ENCODE results near the gene BMP8A. TPM values are rescaled to one million over a fixed set of nuclear protein-coding genes. Genes with fewer than 3 reads are reported as not detected.
"Not testable (repeated sequence)": the region's sequence is repeated elsewhere in the genome, so short reads cannot be mapped to it uniquely, and the experiment has no call there.

BMP8A gene
- total RNA-seq, 1 donor from 2014 or later: 0.29 TPM

DNA sequence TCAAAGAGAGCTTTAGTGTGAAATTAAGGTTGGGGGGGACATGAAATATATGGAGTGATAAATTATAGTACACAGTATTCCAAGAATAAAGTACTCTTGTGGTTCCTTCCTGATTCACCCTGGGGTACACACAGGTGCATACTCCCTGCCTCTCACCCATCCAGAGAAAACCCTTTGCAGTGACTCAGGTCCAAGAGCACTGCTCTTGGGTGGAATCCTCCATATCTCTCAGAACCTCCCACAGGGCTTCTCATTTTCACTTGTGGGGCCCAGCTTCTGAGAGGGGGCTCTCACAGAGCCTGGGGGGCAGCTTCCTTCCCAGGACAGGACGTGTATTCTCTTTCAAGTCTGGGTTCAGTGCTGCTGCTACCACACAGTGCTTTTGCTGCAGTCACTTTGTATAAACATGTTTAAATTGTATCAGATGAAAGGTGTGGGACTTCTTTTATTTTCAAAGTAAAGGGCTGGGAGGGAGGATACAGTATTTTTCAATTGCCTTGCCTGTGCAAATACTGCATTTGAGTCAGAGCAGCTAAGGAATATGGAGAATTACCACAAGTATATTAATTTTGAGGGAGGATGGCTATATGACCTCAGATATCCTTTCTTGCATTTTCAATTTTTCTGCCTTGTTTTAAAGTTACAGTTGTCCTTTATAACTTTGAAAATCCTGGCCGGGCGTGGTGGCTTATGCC is 24.9 kb upstream of the BMP8A start:
- no peak for ATAC-seq
- H3K27ac ChIP-seq: no peak overlapping the region
- H3K9me3 ChIP-seq: no peaks in the 10 kb centered on the region
- peaks cover 99% of the 10 kb centered on the region for H3K36me3 ChIP-seq
- H3K4me1 ChIP-seq: no peaks in the 10 kb centered on the region
- intact Hi-C loops (cut with DNase I): no loop called here
- no peaks in the 10 kb centered on the region for H3K27me3 ChIP-seq
- TF ChIP-seq, protein P1, sequence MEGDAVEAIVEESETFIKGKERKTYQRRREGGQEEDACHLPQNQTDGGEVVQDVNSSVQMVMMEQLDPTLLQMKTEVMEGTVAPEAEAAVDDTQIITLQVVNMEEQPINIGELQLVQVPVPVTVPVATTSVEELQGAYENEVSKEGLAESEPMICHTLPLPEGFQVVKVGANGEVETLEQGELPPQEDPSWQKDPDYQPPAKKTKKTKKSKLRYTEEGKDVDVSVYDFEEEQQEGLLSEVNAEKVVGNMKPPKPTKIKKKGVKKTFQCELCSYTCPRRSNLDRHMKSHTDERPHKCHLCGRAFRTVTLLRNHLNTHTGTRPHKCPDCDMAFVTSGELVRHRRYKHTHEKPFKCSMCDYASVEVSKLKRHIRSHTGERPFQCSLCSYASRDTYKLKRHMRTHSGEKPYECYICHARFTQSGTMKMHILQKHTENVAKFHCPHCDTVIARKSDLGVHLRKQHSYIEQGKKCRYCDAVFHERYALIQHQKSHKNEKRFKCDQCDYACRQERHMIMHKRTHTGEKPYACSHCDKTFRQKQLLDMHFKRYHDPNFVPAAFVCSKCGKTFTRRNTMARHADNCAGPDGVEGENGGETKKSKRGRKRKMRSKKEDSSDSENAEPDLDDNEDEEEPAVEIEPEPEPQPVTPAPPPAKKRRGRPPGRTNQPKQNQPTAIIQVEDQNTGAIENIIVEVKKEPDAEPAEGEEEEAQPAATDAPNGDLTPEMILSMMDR (IDR thresholded peaks at IDR 0.05): no peak
- no peak for DNase-seq
- H3K4me3 ChIP-seq: no peak overlapping the region

DNA sequence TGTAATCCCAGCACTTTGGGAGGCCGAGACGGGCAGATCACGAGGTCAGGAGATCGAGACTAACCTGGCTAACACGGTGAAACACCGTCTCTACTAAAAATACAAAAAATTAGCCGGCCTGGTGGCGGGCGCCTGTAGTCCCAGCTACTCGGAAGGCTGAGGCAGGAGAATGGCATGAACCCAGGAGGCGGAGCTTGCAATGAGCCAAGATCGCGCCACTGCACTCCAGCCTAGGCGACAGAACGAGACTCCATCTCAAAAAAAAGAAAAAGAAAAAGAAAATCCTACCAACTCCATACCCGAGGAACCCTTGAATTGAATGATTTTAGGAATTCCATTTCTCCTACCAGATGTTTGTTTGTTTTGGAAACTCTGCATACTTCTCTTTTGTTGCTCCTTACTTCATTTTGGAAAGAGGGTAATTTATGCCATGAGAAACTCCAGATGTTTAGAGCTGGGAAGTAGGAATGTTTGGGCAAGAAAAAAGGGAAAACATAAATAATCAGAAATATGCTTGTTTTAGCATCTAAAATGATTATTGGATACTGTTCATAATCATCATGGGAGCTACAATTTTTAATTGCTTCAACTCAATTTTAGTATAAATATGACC is 24.2 kb upstream of the BMP8A start:
- H3K9me3 ChIP-seq; H3K4me1 ChIP-seq; H3K27ac ChIP-seq; ATAC-seq; intact Hi-C loops (cut with DNase I); DNase-seq; H3K4me3 ChIP-seq; H3K27me3 ChIP-seq: not testable (repeated sequence)
- H3K36me3 ChIP-seq: peaks cover 99% of the 10 kb centered on the region

DNA sequence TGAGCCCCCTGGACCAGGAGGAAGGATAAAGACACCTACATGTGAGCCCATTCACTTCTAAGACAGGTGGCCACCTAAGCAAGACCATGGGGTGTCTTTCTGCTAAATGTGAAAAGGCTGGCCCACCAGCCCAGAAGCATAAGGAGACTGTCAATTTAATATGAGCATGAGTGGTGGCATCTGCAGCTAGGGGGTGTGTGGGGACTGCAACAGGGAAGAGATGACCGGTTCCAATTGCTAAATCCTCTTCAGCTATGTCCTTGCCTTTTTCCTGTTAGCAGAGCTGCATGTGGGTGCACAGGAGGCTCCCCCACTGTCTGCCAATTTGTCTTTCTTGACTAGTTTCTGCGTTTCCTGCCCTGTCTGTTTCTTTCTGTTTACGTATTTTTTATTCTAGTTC is 22.3 kb upstream of the BMP8A start:
- intact Hi-C loops (cut with DNase I): no loop called here
- TF ChIP-seq, protein P1 (IDR thresholded peaks at IDR 0.05): no peak
- no peaks in the 10 kb centered on the region for H3K4me1 ChIP-seq
- ATAC-seq: no peak
- H3K9me3 ChIP-seq: no peaks in the 10 kb centered on the region
- H3K27ac ChIP-seq: no peak overlapping the region
- H3K4me3 ChIP-seq: no peak overlapping the region
- peaks cover 99% of the 10 kb centered on the region for H3K36me3 ChIP-seq
- no peaks in the 10 kb centered on the region for H3K27me3 ChIP-seq
- no peak for DNase-seq

DNA sequence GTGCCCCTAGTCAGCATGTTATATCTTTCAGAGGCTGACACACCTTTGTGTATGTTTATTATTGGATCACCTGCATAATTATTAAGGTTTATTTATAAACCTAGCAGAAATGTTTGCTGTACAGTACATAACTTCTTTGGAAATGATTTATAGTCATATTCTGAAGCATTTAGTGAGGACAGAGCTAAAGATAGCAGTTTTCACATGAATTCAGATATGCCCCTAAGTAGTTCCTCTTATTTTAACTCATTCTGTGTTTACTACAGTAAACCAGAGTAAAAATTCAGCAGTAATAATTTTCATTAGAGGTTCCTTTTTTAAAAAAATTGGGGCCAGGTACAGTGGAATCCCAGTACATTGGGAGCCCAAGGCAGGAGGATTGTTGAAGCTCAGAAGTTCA is 21.4 kb upstream of the BMP8A start:
- DNase-seq (no peak), ATAC-seq (no peak)
- Histone ChIP-seq H3K27ac (no peak overlapping the region), H3K27me3 (no peaks in the 10 kb centered on the region), H3K36me3 (peaks cover 98% of the 10 kb centered on the region), H3K9me3 (no peaks in the 10 kb centered on the region), H3K4me3 (no peak overlapping the region), H3K4me1 (no peaks in the 10 kb centered on the region)
- TF ChIP-seq, protein P1 (IDR thresholded peaks at IDR 0.05): no peak
- intact Hi-C loops (cut with DNase I): no loop called here

DNA sequence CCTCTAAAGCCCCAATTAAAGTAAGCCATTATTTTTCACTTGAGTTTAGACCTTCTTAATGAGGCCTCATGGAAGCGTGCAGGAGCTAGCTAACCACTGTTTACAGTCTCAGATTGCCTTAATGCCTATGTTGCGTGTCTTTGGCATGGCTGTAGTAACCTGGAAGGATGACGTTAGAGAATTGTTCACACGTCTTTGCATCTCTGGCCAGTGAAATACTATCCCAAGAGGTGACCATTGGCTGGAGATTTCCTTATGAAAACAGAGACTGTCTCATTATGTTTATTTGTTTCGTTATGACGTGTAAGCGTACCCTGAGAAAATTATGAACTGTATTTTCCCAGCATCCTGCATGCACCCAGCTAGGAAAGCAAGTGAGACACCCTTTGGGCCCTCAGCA is 18.6 kb upstream of the BMP8A start:
- Histone ChIP-seq H3K4me1 (no peaks in the 10 kb centered on the region), H3K4me3 (no peak overlapping the region), H3K27me3 (no peaks in the 10 kb centered on the region), H3K36me3 (peaks cover 89% of the 10 kb centered on the region), H3K9me3 (no peaks in the 10 kb centered on the region), H3K27ac (no peak overlapping the region)
- ATAC-seq (no peak), DNase-seq (no peak)
- intact Hi-C loops (cut with DNase I): no loop called here
- TF ChIP-seq, protein P1 (IDR thresholded peaks at IDR 0.05): no peak

DNA sequence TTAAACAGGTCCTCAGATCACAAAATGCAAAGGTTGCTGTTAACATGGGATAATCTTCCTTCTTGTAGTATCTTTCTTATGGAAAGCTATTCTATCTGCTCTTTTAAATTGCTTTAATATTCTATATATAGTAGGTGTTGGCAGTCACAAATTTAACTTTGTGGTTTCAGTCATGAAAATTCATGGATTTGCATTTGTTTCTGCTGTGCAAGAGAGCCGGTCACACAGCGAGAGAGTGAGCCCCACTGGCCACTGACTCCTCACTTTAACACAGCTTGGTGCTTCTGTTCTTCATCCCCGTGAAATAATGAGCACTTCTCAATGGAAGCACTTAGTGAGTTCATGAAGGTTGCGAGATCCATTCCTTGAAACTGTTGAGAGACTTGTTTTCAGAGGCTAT is 18.1 kb upstream of the BMP8A start:
- no peaks in the 10 kb centered on the region for H3K4me1 ChIP-seq
- TF ChIP-seq, protein P1 (IDR thresholded peaks at IDR 0.05): no peak
- no peak overlapping the region for H3K4me3 ChIP-seq
- intact Hi-C loops (cut with DNase I): no loop called here
- no peaks in the 10 kb centered on the region for H3K27me3 ChIP-seq
- ATAC-seq (no peak), DNase-seq (no peak)
- H3K9me3 ChIP-seq: no peaks in the 10 kb centered on the region
- no peak overlapping the region for H3K27ac ChIP-seq
- peaks cover 89% of the 10 kb centered on the region for H3K36me3 ChIP-seq
